ENCODE results near the gene VIPR2.

DNA sequence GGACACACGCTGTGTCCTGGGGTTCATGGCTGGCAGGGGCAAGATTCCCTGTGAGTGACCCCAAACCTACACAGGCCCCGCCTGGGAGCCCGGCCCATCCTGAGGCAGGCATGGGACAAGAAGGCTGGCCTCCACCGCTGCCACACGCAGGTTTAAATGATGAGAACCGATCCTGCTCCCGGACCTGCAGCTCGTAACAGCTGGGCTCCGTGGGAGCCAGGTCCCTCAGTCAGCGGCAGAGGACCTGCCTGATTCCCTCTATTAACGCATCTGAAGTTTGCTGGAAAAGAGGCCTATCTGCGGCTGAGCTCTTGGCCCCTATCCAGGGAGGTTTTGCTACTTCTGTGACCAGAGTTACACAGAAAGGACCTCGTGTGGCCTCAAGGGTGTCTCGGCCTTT lies 112.3 kb downstream of the VIPR2 start:
- TF ChIP-seq, protein P1, sequence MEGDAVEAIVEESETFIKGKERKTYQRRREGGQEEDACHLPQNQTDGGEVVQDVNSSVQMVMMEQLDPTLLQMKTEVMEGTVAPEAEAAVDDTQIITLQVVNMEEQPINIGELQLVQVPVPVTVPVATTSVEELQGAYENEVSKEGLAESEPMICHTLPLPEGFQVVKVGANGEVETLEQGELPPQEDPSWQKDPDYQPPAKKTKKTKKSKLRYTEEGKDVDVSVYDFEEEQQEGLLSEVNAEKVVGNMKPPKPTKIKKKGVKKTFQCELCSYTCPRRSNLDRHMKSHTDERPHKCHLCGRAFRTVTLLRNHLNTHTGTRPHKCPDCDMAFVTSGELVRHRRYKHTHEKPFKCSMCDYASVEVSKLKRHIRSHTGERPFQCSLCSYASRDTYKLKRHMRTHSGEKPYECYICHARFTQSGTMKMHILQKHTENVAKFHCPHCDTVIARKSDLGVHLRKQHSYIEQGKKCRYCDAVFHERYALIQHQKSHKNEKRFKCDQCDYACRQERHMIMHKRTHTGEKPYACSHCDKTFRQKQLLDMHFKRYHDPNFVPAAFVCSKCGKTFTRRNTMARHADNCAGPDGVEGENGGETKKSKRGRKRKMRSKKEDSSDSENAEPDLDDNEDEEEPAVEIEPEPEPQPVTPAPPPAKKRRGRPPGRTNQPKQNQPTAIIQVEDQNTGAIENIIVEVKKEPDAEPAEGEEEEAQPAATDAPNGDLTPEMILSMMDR (IDR thresholded peaks at IDR 0.05), result no peak
- TF ChIP-seq POLR2A (IDR thresholded peaks at IDR 0.05), result no peak
